ENCODE measurements around the gene CARD18.
"Not testable (repeated sequence)": the region's sequence is repeated elsewhere in the genome, so short reads cannot be mapped to it uniquely, and the experiment has no call there.

The CARD18 gene

GRCh38 chr11:105132716-105133511 lies 6.7 kb downstream of the CARD18 start:
- no peak for DNase-seq (ENCODE audit: low spot score)

GRCh38 chr11:105130189-105130813 lies 9.3 kb downstream of the CARD18 start:
- no peak for DNase-seq (ENCODE audit: low spot score)

- no peak for DNase-seq (ENCODE audit: low spot score)
Measured at GRCh38 chr11:105124756-105125155, 14.8 kb downstream of the CARD18 start.

GRCh38 chr11:105111145-105111944 lies 28.2 kb downstream of the CARD18 start:
- DNase-seq (ENCODE audit: low spot score): no peak

GRCh38 chr11:105110688-105111030 lies 28.9 kb downstream of the CARD18 start:
- DNase-seq (ENCODE audit: low spot score): no peak

- DNase-seq (ENCODE audit: low spot score): no peak
Measured at GRCh38 chr11:105109855-105110687, 29.5 kb downstream of the CARD18 start.

GRCh38 chr11:105109321-105109720 lies 30.2 kb downstream of the CARD18 start:
- DNase-seq (ENCODE audit: low spot score): no peak

GRCh38 chr11:105108247-105108646 lies 31.3 kb downstream of the CARD18 start:
- no peak for DNase-seq (ENCODE audit: low spot score)

GRCh38 chr11:105107226-105107825 lies 32.2 kb downstream of the CARD18 start:
- not testable (repeated sequence) for DNase-seq (ENCODE audit: low spot score)

GRCh38 chr11:105106140-105106539 lies 33.4 kb downstream of the CARD18 start:
- DNase-seq (ENCODE audit: low spot score): no peak

- no peak for DNase-seq (ENCODE audit: low spot score)
Measured at GRCh38 chr11:105104292-105104691, 35.3 kb downstream of the CARD18 start.

- no peak for DNase-seq (ENCODE audit: low spot score)
Measured at GRCh38 chr11:105103336-105103735, 36.2 kb downstream of the CARD18 start.

- not testable (repeated sequence) for DNase-seq (ENCODE audit: low spot score)
Measured at GRCh38 chr11:105102079-105102581, 37.4 kb downstream of the CARD18 start.

GRCh38 chr11:105100981-105101630 lies 38.5 kb downstream of the CARD18 start:
- DNase-seq (ENCODE audit: low spot score): no peak

GRCh38 chr11:105100206-105100605 lies 39.4 kb downstream of the CARD18 start:
- DNase-seq (ENCODE audit: low spot score): no peak

- DNase-seq (ENCODE audit: low spot score): not testable (repeated sequence)
Measured at GRCh38 chr11:105099594-105099993, 40.0 kb downstream of the CARD18 start.

- no peak for DNase-seq (ENCODE audit: low spot score)
Measured at GRCh38 chr11:105092256-105093239, 47.0 kb downstream of the CARD18 start.

Measured in NAMALWA (cell line).